HG03442 (cell line): Measurements from ENCODE around the gene STARD8.
"Not testable (repeated sequence)": the region's sequence is repeated elsewhere in the genome, so short reads cannot be mapped to it uniquely, and the experiment has no call there.

Experiments
- ATAC-seq: cut with Tn5 transposase; IDR thresholded peaks from one replicate; pipeline ENCODE4 v1.9.1; 2021; ENCODE audit warnings: mild to moderate bottlenecking, moderate library complexity; ENCODE audit not compliant: unreplicated experiment

Gene STARD8

GRCh38 chrX:68647156-68647957 is at the start of gene STARD8:
Gene STARD8 (plus strand): TSS chrX:68647666. CDS start chrX:68647883, 217 bp downstream.
- no peak for ATAC-seq

DNA sequence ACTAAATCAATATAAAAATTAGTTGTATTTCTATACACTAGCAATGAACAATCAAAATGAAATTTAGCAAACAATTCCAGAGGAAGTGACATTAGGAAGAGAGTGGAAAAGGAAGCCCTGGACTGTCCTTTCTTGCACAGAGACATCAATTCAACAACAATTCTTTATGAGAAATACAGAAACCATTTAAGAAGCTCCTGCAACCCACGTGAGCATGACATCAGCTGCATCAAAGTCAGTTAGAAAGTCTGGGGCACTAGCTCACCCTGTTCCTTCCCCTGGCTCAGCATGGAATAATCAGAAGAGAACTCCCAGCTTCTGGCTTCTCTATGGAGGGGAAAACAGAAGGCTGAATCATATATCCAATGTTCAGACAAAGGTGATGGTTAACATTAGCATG is 48.6 kb upstream of the STARD8 start:
- ATAC-seq: no peak

GRCh38 chrX:68599256-68600152 is 48.0 kb upstream of the STARD8 start:
- ATAC-seq: no peak

GRCh38 chrX:68604216-68604615 is 43.2 kb upstream of the STARD8 start:
- not testable (repeated sequence) for ATAC-seq

GRCh38 chrX:68614733-68615132 is 32.7 kb upstream of the STARD8 start:
- not testable (repeated sequence) for ATAC-seq

GRCh38 chrX:68627986-68628385 is 19.5 kb upstream of the STARD8 start:
- ATAC-seq: no peak

DNA sequence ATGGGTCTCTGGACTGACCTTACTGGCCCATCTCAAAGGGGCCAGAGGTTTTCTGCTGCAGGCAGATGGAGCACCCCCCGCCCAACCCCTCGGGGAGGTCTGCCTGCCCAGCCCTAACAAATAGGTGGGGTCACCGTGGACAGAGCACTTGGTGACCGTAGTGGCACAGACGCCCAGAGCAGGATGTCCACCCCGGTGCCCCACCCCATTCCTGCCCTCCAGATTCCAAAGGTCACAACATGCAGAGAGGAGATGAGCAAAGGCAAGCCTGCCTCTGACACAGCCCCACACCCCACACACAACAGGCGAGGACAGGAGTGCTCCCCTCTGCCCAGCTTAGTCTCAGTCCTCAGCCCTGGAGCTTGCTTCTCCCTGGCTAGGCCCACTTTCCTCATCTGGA is 17.5 kb upstream of the STARD8 start:
- ATAC-seq: not testable (repeated sequence)

GRCh38 chrX:68631336-68631735 is 16.1 kb upstream of the STARD8 start:
- no peak for ATAC-seq

DNA sequence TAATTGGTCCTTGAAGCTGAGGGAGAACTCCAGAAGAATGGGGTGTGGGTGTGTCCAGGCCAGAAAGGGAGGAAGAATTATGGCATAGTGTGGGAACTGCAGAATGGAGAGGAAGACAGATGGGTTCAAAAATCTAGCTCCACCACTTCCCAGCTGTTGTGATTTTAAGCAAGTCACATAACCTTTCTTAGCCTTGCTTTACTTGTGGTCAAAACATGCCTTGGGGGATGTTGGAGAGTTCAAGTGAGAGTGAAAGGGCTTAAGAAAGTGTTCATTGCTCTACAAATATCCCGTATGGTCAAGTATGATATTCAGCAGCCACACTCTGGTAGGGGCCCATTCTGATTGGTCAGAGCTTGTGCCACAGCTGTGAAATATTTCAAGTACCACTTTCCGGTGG is 15.0 kb upstream of the STARD8 start:
- no peak for ATAC-seq

DNA sequence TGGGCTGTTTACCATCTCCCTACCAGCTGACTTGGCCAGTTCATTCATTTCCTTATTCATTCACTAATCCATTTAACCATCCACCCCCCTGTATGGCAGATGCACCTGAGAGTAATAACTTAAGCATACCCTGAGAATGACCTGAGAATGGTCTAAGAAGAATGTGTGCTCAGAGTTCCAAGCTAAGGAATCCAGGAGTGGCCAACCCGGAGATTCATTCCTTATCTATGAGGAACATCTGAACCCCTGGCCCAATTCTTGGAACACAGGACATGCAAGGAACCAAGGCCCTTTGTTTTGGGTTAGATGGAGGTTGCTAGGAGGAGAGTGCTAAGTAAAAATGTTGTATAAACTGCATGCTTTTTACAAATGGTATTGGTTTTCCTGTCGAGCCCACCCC is 13.5 kb upstream of the STARD8 start:
- no peak for ATAC-seq

DNA sequence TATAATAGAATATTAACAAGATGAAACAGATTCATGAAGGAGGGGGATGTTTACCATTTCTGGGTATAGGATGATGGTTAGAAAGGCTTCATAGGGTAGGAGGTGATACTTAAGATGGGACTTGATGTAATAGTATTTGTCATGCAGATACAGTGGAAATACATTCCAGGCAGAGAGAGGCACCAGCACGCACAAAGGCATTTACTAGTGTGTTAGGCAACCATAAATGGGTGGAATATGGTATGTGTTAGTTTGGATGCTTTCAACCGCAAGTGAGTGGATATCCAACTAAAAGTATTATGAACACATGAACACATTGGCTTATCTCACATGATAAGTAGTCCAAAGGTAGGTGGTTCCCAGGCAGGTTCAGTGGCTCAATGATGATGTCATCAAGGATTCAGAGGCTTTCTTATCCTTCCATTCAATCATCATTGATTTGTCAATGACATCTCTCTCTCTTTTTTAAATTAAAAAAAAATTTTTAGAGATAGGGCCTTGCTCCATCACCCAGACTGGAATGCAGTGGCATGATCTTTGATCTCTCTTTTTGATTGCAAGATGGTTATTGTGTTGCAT is 12.7 kb upstream of the STARD8 start:
- no peak for ATAC-seq

DNA sequence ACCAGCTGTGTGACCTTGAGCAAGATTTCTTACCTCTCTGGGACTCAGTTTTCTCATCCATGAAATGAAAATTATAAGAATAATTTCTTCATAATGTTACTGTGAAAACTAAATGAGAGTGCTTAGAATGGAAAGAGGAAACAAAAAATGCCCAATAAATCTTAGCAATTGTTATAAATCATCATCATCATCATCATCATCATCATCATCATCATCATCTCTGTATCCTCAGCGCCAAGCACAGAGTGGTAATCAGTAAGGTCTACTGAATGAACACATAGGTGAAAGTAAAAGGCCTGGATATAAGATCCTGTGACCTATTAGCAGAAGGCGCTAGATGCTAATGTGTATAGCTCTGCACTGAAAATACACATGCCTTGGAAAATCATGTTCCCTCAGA is 6.8 kb upstream of the STARD8 start:
- ATAC-seq: no peak

GRCh38 chrX:68644861-68645260 is 2.6 kb upstream of the STARD8 start:
- no peak for ATAC-seq

GRCh38 chrX:68646421-68646820 is 1.0 kb upstream of the STARD8 start:
- ATAC-seq: no peak

- ATAC-seq: no peak
These were observed 1.5 kb downstream of the STARD8 start for GRCh38 chrX:68648960-68649359.

GRCh38 chrX:68650491-68650890 is 3.0 kb downstream of the STARD8 start:
- no peak for ATAC-seq

GRCh38 chrX:68651110-68651509 is 3.6 kb downstream of the STARD8 start:
- no peak for ATAC-seq

GRCh38 chrX:68652326-68653170 is 5.1 kb downstream of the STARD8 start:
- ATAC-seq: no peak

DNA sequence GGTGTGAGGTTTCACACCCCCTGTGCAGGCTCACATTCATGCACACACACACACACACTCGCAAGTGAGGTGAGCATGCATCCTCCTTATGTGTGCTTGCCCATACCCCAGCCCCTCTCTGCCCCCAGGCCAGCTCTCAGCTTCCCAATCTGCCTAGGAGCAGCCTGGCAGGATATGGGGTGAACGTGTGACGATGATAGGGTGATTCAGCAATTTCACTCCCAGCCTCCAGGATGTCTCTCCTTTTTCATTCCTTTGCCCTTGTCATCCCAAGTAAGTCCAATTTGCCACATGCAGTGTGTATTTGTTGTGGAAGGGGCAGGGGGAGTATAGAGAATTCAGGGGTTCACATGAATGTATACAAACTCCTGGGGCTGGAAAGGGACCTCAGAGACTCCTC is 7.2 kb downstream of the STARD8 start:
- ATAC-seq: no peak

GRCh38 chrX:68656473-68656872 is 9.0 kb downstream of the STARD8 start:
- ATAC-seq: not testable (repeated sequence)

- ATAC-seq: no peak
These were observed 11.1 kb downstream of the STARD8 start for GRCh38 chrX:68658530-68658929.
